ENCODE measurements around the gene PPP1R3G.

The PPP1R3G gene

DNA sequence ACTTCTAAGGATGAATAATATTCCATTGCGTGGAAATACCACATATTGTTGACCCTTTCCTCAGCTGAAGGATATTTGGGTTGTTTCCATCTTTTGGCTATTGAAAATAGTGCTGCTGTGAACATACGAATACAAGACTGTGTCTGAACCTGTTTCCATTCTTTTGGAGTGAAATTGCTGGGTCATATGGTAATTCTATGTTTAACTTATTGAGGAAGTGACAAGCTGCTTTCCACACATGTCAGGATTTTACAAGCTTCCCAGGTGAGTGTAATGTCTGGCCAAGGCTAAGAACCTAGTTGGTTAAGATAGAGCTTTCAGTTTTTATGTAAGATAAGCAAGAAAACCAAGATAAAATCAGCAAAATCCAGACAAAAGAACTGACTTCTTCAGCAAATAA, 48.8 kb downstream of the PPP1R3G start:
- no peak for TF ChIP-seq CTCF (IDR thresholded peaks at IDR 0.05; ENCODE audit: low read depth, low read length)
- DNase-seq (ENCODE audit: extremely low read depth, low read depth) = no peak

DNA sequence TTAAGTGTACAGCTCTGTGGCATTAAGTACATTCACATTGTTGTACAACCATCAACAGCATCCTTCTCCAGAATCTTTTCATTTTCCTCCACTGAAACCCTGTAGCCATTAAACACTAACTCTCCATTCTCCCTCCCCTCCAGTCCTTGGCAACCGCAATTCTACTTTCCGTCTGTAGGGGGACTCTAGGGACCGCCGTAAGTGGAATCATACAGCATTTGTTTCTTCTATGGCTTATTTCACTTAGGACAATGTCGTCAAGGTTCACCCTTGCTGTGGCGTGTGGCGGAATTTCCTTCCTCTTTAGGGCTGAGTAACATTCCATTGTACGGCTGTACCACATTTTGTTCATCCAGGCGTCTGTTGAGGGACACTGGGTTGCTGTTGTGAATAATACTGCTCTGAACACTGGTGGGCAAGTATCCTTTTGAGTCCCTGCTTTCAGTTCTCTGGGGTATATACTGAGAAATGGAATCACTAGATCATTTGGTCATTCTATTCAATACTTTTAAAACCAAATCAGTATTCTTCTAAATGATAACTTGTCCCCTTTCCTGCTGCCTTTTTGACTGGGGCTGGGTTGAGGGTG, 50.7 kb downstream of the PPP1R3G start:
- DNase-seq (ENCODE audit: extremely low read depth, low read depth) = no peak
- peak; percentile 33 for TF ChIP-seq CTCF (IDR thresholded peaks at IDR 0.05; ENCODE audit: low read depth, low read length)

- no peak for TF ChIP-seq CTCF (IDR thresholded peaks at IDR 0.05; ENCODE audit: low read depth, low read length)
- no peak for DNase-seq (ENCODE audit: extremely low read depth, low read depth)
Observed at GRCh38 chr6:5136851-5137250, 51.7 kb downstream of the PPP1R3G start.

Data from AG09319 (cell line).